Myocyte (in vitro differentiated cells): ENCODE measurements around the gene PRRX1. TPM values are rescaled to one million over a fixed set of nuclear protein-coding genes. Genes with fewer than 3 reads are reported as not detected.

Experiments
- DNase-seq: peaks from one replicate; pipeline ENCODE4 v3.0.0-alpha.2; 2012; ENCODE audit warnings: low read depth
- polyA plus RNA-seq: library from polyadenylated mRNA; unstranded; fragments of >200 nt; gene quantifications from one replicate; pipeline ENCODE4 v1.2.1, GENCODE V29; 2012; ENCODE audit warnings: missing spikeins
- total RNA-seq: library from RNA; depleted of rRNA; stranded (reverse); fragments of >200 nt; gene quantifications from 2 replicates; pipeline ENCODE4 v1.2.3, GENCODE V29; 2014

The PRRX1 gene
- total RNA-seq: 51.2 and 55.7 TPM in 2 replicates
- polyA plus RNA-seq: 4.4 TPM

DNA sequence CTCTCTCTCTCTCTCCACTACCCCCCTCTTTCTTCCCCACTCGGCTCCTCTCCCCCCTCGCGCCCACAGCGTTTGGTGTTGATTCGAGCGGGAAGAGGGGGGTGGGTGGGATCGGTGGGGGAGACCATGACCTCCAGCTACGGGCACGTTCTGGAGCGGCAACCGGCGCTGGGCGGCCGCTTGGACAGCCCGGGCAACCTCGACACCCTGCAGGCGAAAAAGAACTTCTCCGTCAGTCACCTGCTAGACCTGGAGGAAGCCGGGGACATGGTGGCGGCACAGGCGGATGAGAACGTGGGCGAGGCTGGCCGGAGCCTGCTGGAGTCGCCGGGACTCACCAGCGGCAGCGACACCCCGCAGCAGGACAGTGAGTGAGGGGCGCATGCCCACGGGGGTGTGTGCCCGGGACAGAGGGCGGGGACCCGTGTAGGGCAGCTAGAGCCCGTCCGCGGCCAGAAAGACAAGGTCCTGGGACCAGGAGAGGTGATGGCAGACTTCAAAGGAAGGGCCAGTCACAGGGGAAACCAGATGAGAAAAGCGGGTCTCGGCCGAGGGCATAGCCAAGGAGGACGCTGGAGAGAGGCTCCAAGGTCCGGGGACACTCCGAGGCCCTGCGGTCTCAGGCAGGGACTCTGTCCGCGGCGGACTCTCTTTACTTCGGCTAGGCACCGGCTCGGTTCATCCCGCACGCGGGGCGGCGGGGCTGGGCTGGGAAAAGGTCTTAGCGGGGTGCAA is at the start of gene PRRX1:
TSS of gene PRRX1 (plus strand) at position 39 of the 735 bp plus-strand sequence. CDS start at position 127, 88 bp downstream.
- DNase-seq: peak; percentile 72

DNA sequence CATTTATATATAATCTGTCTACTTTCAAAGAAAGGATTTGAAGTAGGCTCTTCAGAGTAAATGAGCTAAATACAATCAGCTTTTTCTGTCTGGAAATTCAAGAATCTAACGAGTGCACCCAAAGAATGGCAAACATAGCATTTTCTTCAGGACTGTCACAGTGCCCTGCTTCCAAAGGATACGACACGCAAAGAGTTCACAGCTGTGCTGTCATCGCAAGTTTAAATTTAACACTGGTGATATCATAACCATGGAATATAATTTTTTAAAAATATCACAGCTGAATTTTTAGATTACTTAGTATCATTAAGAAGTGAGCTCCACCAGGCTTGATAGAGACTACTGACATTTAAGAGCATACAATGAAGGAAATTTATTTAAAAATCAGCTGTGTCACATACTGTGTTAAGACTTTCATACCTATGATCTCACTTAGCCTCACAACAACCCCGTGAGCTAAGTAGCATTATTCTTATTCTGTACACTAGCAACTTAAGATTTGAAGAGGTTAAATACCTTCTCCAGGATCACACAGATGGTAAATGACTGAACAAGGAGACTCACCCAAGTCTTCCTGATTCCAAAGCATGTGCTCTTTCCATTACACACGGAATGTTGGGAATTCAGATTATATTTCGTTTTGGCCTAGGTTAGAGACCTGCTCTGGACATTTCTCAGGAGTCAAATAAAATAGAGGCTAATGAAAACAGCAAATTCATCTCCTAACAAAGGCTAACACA is 46.2 kb upstream of the PRRX1 start:
- peak; percentile 58 for DNase-seq

DNA sequence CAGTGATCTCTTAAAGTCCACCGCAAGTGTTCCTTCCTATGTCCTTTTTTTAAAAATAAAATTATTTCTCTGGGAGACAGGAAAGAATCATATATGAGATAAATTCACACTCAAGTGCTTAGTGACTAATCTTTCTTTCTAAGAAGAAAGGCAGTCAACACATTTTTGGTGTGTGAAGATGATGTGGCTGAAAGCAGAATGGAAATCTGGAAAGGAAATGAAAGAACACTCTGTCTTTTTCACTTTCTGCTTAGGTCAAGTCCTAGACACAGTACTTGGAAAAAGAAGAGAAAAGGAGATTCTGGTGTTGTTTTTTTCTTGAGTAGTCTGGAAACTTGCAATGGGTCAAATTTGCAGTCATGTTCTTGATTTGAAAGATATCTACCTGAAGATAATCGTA is 45.5 kb upstream of the PRRX1 start:
- no peak for DNase-seq

DNA sequence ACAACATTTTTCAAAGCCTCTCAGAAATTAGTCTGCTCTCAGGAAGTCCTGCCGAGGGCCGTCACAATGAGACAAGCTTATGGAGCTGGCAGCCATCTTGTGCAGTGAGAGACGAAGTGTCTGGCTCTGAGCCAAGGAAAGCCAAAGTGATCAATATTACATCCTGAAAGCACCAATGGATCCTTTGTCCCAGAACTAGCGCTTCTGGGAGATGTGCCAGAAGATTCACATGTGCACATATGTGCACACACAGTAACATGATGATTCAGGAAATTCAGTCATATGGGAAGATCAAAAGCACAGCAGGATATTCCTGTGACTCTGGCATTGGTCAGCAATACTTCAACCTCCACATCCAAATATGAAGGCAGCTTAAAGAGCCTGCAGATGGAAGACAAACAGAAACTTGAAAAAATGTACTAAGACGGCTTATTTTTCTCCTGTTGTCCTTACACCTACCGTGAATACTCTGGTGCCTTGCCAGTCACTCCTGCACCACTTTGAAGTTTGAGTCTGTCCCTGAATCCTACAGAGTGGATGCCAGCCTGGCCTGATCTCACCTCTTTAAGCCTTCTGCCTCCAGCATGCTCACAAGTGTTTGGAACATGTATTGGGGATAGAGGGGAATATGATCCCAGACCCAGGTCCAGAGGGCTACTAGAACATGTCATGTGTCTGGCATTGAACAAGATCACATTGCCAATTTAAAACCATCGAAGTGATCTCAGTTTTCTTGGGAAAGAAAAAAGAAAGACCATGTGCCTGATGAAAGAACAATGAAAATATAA is 44.5 kb upstream of the PRRX1 start:
- peak; percentile 36 for DNase-seq

DNA sequence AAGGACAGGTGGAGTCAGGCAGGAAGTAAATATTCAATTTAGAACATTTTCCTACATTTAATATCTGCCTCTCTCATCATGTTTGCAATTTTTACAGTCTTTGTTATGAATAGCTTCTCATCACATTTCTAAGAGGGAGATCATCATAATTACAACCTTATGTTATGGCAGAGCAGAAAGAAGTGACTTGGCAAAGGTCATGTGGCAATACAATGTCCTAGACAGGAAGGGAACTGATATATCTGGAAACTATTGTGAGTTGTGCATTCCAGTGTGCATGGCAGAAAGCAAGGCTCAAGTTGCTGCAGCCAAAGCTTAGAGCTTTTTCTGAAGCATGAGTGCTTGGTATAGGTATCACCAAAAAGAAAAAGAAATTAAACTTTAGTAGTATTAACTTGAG is 43.8 kb upstream of the PRRX1 start:
- no peak for DNase-seq

DNA sequence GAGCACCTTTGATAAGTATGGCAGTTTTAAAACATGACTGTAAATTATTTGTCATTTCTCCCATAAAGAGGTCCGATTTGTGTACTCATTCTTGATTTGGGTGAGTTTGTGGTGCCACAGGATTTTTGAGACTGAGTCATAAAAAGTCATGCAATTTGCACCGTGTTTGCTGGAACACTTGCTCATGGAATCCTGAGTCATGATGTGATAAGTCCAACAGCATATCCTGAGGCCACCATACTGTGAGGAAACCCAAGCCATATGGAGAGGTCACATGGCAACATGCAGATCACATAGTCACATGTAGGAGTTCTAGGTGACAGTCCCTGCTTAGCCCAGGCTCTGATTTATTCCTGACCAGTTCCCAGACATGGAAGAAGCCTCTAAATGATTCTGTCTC is 40.8 kb upstream of the PRRX1 start:
- peak; percentile 59 for DNase-seq

DNA sequence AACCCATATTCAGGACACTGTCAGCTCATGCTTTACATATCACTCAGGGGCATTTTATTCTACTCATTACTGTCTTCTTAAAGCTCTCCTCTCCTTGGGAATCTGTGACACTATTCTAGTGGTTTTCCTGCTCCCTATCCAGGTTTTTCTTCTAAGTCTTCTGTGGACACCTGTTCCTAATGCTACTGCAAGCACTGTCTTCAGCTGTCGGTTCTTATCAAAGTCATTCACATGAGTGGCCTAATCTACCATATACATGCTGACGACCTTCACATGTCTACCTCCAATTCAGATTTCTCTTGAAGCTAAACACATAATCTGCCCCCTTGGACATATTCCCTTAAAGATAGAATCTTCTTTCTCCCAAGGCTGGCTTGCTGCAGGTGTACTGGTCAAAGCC is 39.8 kb upstream of the PRRX1 start:
- DNase-seq: peak; percentile 87

DNA sequence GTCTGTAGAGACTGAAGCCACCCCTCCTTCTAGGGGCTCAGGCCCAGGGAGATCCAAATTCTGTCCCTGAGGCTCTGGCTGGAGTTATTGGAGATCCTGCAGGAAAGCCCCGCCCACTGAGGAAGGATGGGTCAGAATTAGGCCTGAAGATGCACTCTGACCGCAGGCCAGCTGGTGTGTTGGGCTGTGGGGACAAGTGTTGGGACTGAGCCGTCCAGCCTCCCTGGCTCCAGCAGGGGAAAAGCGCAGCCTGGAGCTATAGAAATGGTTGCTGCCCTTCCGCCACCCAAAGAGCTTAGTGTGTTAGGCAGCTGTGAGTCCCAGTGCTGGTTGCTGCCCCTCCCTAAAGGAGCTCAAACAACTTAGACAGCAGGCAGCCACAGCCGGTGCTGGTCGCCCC is 33.0 kb upstream of the PRRX1 start:
- peak; percentile 22 for DNase-seq

DNA sequence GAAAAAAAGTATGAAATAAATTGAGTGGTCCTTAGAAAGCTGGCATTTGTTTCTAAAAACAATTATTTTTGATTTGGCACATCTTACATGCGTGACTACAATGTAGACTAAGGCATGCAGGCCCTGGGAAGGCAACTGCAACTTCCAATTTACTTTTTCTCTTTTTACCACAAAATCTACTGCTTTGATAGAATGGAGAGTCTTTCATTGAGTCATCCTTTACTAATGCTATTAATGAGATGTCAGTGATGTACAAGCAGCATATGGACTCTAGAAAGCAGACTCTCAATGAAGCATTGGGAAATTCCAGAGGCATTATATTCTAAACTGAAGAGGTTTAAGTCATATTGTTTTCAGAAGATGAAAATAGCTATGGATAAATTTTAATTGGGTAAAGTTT is 29.6 kb upstream of the PRRX1 start:
- DNase-seq: peak; percentile 29

DNA sequence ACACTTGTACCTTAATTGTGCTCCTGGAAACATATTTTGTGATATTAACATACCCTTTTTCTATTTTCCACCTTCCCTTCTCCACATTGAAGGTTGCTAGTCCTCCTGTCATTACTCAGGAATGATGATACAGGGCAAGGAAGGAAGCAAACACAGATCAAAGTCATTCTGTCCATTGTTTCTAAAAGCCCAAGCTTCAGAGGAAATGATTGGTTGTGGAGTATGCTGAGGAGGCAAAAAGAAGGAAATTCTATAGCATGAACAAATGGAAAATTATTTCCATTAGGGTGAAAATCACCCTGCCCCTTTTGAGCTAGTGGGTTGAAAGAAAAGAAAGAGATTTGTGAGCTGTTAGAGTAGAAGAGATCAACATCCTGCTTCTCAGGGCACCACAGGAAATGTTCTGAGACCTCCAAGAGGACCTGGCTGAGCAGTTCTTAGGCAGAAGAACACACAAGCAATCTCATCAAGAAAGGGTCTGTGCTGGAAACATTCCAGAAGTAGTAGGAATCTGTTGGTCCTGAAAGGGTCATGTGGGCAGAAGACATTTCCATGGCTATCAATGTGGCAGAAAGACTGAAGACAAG is 29.0 kb upstream of the PRRX1 start:
- DNase-seq: no peak

DNA sequence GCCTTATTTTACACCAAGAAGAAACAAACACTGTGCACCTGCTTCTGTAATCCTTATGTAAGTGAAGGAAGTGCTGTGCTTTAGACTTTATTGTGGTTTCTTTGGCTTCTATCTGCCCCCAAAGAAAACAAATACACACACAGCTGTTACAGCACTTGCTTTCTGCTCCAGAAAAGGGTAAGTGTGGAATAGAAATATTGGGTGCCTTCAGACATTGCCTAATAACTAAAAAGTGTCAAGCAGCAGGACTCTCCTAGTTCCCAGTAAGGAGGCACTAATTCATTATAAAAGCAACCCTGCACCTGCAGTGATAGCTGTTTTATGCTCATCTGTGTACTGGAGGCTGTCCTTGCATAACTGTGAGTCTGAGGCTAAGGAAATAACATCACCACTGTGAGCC is 23.4 kb upstream of the PRRX1 start:
- peak; percentile 86 for DNase-seq

DNA sequence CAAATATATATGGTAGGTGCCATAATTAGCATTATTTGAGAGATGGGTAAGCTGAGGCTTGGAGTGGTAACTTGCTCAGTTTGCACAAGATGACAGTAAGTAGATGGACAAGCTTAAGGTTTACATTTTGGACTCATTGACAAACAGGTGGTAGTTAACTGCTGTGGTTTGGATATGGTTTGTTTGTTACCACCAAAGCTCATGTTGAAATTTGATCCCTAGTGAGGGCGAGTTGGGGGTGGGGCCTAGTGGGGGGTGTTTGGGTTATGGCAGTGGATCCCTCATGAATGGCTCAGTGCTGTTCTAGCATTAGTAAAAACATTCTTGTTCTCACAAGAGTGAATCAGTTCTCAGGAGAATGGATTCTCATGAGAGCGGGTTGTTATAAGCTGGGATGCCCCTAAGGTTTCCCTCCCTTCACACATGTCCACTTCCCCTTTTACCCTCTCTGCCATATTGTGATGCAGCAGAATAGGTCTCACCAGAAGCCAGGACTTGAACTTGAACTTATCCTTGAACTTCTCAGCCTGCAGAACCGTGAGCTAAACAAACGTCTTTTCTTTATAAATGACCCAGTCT is 6.6 kb upstream of the PRRX1 start:
- DNase-seq: peak; percentile 83

DNA sequence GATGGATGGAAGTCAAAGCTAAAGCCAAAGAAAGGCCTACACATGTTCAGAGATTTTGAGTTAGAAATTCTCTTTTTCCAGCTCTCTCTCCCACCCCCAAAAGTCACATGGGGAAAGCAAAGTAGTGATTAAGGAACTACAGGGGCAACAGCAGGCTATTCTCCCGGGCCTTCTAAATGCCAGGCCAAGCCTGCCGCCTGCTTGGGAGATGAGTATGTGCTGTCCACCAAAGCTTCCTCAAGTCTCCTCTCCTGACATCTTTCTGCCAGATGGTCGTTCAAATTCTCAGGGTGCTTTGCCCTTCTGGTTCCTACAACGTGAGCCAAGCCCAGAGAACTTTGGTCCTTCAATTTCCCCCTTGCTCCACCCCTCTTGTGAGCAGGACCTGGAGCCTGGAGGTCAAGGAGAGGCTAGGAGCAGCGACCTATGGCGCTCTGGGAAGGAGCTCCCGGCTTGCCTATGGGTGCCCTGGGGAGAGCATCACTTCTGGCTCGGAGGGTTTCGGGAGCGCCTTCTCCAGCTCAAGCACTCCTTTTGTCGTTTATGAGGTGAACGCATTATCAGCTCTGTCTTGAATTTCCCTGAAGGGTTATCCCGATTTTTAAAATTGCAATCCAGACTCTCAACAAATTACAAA is 4.4 kb upstream of the PRRX1 start:
- DNase-seq: no peak

DNA sequence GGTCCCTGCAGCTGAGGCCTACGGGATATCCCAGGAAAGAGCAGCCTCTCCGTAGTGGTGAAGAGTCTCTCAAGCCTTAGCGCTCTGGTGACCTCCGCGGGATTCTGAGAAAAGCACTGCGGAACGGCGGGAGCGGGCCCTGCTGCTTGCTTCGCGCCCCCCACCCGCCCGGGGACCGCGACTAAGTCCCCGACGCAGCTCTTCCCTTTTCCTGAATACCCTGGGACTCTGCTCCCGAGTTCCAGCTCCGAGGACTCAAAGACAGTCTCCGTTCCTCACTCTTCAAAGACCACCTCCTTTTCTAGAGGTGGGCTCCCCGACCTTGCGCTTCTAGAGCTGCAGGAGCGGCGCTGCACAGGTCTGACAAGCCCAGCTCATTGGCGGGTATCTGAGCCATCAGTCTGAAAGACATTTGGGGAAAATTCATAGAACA is 3.6 kb upstream of the PRRX1 start:
- DNase-seq: no peak

DNA sequence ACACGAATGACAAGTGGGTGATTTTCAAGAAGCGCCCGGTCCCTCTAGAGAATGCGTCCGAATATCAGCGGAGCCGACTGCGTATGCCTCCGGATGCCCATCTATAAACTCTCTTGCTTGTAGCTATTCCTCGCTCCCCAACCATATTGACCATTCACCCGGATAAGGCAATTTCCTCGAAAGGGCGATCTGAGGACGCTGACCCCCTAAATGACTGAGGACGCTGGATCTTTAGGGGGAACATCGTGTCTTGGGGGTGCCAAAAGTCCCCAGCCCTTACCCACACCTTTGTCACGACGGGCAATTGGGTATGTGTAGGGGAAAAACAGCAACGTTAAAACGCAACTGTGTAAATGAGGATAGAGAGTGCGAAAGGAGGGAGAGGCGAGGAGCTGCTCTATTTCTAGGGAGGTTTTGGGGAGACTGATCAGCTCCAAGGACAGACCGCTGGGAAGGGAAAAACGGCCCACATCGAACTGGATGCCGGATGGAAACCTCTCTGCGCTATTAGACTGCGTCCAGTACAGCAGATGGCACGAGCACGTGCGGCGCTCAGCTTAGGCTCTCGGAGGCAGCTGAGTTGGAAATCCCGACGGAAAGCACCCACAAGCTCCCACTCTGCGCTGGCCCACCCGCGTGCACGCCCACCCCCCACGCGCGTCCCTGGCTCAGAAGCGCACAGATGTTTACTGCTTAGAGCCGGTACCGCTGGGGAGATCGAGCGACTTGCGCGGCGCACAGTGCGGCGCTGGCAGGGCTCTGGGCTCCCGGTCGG is 2.9 kb upstream of the PRRX1 start:
- no peak for DNase-seq

DNA sequence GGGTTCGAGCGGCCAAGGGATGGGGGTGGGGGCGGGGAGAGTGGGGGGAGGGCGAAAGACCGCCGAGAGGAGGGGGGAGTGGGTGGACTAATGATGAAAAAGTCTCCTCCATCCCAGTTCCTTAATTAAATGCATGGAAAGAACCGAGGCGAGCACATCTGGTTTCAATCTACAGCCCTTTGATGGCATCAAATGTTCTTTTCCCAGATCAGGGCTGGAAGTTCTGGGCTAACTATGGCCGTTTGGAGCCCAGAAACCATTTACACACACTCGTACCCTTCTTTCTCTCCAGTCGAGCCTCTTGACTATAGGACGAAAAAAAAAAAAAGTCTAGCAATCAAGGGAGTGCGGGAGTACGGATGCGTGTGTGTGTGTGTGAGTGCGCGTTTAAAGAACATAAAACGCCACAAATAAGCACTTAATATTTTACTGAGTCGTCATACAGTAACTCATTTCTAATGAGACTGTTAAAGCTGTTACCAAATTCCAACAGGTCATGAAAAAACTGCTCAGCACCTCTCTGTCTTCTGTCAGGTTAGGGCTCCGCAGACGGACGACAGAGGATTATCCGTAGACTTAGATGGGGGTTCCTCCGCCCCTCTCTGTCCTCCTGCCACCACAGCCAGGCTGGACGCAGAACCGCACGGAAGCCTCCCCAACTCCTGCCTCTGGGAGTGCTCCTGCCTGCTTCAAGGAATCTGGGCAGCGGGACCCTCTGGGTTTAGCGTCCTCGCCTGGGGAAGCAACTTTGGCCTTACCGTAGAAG is 2.1 kb upstream of the PRRX1 start:
- peak; percentile 72 for DNase-seq

DNA sequence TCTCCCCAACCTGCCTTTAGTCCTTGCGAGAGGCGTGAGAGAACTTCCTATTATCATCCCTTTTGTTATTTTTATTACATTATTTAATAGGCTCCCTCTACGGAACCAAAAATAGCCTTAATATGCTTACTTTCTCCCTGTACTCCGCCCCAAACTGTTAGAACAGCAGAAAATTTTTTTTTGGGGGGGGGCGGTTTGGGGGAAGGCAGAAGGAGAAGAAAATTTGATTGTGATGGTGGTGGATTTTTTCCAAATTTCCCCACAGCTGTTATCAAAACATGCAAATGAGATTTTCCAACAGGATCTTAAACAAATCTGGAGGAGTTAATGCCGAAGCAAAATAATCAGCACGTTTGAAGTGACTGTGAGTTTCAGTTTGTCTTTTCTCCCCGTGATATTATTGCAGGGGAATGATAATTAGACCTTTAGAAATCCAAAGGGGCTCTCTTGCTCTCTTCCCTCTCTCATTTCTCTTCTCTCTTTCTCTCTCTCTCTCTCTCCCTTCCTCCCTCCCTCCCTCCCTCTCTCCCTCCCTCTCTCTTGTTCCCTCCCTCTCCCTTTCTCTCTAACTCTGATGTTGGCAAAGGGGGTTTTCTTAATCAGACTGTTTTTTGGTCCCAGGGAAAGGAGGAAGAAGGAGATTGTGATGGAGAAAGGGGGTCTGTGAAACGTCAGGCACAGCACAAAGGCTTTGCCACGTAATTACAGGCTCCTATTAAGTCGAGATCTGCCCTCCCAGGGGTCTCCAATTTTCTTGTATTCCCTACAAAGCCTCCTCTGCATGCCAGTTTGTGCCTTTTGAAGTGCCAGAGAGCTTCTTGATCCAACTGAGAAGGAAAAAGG is 1.1 kb upstream of the PRRX1 start:
- DNase-seq: peak; percentile 50
